ENCODE measurements around the gene EFL1.
A peak's percentile ranks its signal among the peaks of the same experiment; 100 is the strongest.

EFL1 gene

DNA sequence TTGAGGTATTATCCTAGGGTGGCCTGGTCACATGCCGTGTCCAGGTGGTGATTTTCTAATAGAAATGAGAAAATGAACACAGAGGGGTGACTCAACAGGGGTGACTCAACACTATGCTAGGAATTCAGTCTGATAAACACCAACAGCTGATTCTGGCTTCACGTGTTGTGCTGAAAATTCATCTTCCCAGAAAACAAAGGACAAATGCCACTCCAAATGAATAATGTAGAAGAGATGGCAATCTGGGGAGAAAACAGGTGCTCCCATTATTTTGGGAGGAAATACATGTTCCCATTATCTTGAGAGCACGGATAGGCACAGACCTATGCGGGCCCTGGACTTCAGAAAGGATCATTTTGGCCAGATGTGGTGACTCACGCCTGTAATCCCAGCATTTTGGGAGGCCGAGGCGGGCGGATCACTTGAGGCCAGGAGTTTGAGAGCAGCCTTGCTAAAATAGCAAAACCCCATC, 115.5 kb downstream of the EFL1 start:
- peak; percentile 77 for DNase-seq

- no peak for DNase-seq
These were observed 116.0 kb downstream of the EFL1 start for GRCh38 chr15:82146576-82146975.

GRCh38 chr15:82143390-82144385, 118.8 kb downstream of the EFL1 start:
- DNase-seq = no peak

DNA sequence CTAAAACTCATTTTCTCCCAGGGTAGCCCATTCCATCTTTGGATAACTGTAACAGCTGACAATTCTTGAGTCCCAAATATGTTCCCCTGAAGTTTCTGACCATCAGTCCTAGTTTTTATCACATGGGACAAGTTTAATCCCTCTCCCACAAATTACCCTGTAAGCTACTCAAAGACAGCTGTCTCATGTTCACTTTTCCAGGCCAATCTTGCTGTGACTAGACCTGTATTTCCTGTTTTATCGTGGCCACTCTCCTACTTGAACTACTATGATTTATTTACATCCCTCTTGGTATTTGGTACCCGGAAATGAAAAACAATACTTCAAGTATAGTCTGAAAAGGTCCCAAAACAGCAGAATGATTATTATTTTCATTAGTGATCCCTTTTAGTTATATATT, 121.6 kb downstream of the EFL1 start:
- no peak for DNase-seq

DNA sequence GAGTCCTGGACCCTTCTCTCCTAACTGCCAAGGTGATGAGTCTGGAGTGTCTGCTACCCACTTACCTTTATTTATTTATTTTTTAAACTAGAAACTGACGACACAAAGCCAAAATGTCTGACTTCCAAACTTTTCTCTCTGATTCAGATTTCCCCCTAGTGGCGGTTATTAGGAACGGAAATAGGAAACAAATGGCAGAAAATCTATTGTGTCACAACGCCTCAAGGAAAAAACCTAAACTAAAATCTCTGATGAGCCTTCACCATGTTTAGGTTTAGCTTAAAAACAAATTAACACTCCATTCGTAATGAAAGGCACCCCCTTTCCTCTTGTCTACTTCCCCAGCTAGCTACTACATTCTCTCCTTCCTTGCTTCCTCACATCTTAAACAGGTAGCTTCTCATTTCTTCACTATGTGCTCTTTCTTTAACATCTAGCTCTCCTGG, 122.7 kb downstream of the EFL1 start:
- peak; percentile 80 for DNase-seq

GRCh38 chr15:82138306-82138705, 124.2 kb downstream of the EFL1 start:
- DNase-seq = peak; percentile 46

GRCh38 chr15:82137261-82137660, 125.3 kb downstream of the EFL1 start:
- DNase-seq = no peak

GRCh38 chr15:82136120-82136519, 126.4 kb downstream of the EFL1 start:
- no peak for DNase-seq

GRCh38 chr15:82135638-82136037, 126.9 kb downstream of the EFL1 start:
- peak; percentile 84 for DNase-seq

- DNase-seq = no peak
These were observed 128.1 kb downstream of the EFL1 start for GRCh38 chr15:82134461-82134860.

DNA sequence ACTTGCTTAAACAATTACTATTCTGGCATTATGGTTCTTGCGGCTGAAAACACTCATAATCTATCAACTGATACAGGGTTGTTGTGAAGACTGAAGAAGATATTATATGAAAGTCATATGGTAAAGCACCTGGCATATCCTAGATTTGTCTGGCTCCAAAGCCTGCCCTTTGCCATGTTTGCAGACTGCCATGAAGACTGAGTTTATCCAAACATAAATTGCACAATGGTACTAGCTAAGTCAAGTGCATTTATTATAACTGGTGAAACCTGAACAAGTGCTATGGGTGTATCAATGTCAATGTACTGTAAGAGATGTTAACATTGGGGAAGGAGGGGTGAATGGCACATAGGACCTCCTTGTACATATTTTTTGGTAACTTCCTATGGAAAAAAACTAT, 129.3 kb downstream of the EFL1 start:
- no peak for DNase-seq

DNA sequence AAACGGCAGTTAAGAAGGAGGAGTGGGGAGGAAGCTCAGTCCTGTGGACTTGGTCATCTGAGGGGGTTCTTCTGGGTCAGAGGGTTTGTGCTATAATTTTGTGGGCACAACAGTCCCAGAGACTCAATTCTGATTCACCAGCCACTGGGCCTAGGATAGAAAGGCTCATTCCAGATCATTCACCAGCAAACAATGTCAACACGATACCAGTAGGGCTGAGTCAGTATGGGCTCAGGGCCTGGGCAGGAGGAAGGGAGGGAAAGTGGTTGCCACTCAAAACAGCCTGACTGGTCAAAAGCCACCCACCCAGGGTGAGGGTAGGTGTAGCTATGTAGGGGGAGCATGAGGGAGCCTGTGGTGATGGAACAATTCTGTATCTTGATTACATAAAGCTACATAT, 129.8 kb downstream of the EFL1 start:
- DNase-seq = peak; percentile 96

GRCh38 chr15:82132096-82132495, 130.4 kb downstream of the EFL1 start:
- no peak for DNase-seq

DNA sequence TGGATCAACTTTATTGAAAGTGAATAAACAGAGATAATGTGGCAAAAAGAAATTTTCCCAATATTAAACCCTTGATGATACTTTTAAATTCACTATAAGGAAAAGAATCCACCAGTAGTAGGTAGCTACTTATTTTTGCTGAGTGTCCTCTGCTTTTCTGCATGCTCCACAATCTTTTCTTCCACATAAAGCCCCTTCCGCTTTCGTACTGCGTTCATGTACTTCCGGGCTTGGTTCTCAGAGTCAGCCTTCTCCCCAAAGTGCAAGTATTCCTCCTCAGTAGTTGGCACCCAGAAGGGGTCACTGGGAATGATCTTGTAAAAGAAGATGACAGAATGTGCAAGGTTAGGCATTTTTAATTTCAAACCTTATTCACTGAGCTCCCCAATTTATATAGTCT, 132.3 kb downstream of the EFL1 start:
- no peak for DNase-seq

DNA sequence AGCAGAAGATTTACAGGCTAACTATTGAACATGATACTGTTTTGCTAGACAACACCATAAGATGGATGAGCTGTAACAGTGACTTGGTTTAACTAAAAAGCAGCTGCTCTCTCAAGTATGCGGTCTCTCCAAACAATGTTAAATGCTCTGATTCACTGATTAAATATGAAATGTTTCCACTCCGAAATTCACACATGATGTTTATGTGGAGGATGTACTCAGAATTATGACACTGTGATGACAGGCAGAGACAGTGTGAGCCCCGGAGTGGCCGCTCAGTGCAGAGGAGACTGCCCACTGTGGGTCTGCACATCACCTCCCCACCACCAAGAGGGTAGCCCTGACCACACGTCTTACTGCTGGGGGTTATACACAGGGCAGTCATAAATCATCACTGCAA, 132.8 kb downstream of the EFL1 start:
- peak; percentile 99 for DNase-seq

- no peak for DNase-seq
These were observed 133.3 kb downstream of the EFL1 start for GRCh38 chr15:82129149-82129692.

DNA sequence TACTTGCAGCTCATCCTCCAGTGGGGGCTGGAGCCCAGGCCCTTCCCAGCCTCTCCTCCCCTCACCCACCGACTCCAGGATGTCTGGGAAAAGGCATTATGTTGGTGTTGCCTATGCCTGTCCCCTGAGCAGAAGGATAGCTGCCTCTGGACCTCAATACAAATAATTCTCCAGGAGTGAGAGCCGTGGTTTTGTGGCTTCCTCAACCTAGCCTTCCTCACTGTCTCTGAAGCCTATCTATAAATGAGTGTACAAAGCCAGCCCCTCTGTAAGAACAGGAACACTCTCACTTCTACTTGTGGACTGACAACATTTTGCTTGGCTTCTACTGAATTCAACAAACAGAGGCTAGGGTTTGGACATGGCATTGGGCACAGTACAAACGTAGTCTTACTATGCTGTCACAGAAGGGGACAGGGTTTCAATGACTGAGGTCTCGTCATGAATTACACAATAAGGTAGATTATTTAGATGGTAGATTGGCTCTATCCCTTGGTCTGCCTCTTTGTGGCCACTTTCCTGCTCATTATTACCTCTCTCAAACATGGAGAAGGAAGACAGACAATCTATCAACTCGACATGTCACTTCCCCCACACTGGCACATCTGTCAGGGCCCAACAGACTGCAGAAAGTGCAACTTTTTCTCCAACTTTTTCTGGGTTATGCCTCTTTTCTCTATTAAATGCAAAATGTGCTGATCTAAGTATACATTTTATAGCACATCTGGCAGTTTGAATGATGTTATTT, 134.0 kb downstream of the EFL1 start:
- DNase-seq = peak; percentile 65

DNA sequence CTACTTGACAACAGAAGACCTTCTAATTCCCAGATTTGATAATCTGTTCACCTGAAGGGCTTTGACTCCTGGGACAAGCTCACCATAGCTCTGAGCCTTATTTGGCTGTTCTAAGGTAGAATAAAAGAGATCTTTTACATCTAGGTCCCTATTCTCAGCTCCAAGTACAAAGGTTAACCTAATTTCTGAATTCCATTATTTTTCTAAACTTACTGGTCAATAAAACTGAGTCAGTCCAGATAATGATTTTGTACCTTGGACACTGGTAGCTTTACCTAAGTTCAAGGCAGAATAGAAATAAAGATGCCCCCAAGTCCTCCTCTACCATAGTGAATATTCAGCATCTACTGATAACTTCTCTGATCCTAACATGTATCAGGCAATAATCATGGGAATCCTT, 135.0 kb downstream of the EFL1 start:
- no peak for DNase-seq

- no peak for DNase-seq
These were observed 136.2 kb downstream of the EFL1 start for GRCh38 chr15:82126346-82126745.

- no peak for DNase-seq
These were observed 137.9 kb downstream of the EFL1 start for GRCh38 chr15:82124331-82125263.

DNA sequence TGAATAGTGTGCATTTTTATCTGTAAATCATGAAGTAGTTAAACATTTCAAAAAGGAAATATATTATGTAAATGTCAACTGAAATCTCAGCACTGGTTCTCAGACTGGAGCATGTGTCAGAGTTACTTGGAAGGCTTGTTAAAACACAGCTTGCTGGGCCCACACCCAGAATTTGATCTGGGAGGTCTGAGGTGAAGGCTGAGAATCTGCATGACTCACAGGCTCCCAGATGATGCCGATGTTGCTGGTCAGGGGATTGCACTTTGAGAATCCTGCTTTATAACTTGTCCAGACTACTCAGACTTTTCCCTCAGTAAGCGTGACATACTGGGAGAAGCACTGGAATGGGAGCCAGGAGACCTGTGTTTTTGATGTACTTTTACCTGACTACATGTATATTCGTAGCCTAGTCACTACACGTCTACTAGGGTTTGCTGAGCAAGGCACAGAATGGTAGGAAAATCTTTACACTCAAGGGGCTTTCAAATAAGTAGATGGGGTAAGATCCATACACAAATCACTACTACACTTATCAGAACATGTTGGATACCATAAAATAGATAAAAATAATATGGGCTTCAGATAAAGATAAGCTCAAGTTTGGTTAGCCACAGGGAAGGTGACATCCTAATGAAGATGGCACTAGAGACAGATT, 139.7 kb downstream of the EFL1 start:
- peak; percentile 99 for DNase-seq
